HEK293 (cell line): ENCODE results near the gene NR1H3.

Experiments used
- CTCF ChIP-seq: fragments of 450-650 bp; formaldehyde crosslinking; IDR thresholded peaks from 2 replicates; pipeline ENCODE4 v1.5.1; 2016; ENCODE audit warnings: missing biosample characterization, missing genetic modification characterization
- REPIN1 ChIP-seq: fragments of 450-650 bp; formaldehyde crosslinking; IDR thresholded peaks from 2 replicates; pipeline ENCODE4 v1.5.1; 2017; ENCODE audit warnings: missing biosample characterization, missing genetic modification characterization, low read depth
- YY1 ChIP-seq: fragments of 450-650 bp; formaldehyde crosslinking; IDR thresholded peaks from 2 replicates; pipeline ENCODE4 v1.5.1; 2018; ENCODE audit warnings: missing biosample characterization, missing genetic modification characterization
- ZBTB26 ChIP-seq: fragments of 450-650 bp; formaldehyde crosslinking; optimal IDR thresholded peaks from 2 replicates; pipeline ENCODE3; 2016; ENCODE audit warnings: missing biosample characterization, mild to moderate bottlenecking, missing genetic modification characterization
- ZBTB7A ChIP-seq: fragments of 450-650 bp; formaldehyde crosslinking; IDR thresholded peaks from 2 replicates; pipeline ENCODE4 v1.5.1; 2016; ENCODE audit warnings: low read depth, missing biosample characterization, missing genetic modification characterization
- ZNF138 ChIP-seq: fragments of 450-650 bp; formaldehyde crosslinking; IDR thresholded peaks from 2 replicates; pipeline ENCODE4 v1.5.1; 2016; ENCODE audit warnings: missing biosample characterization, missing genetic modification characterization, borderline replicate concordance
- ZNF146 ChIP-seq: fragments of 450-650 bp; formaldehyde crosslinking; IDR thresholded peaks from 2 replicates; pipeline ENCODE4 v1.5.1; 2016; ENCODE audit warnings: missing biosample characterization, missing genetic modification characterization
- ZNF157 ChIP-seq: fragments of 450-650 bp; formaldehyde crosslinking; IDR thresholded peaks from 2 replicates; pipeline ENCODE4 v1.5.1; 2016; ENCODE audit warnings: missing biosample characterization, missing genetic modification characterization
- ZNF175 ChIP-seq: fragments of 450-650 bp; formaldehyde crosslinking; IDR thresholded peaks from 2 replicates; pipeline ENCODE4 v1.5.1; 2016; ENCODE audit warnings: missing biosample characterization, missing genetic modification characterization
- ZNF248 ChIP-seq: fragments of 450-650 bp; formaldehyde crosslinking; IDR thresholded peaks from 2 replicates; pipeline ENCODE4 v1.5.1; 2017; ENCODE audit warnings: missing biosample characterization, missing genetic modification characterization
- ZNF518A ChIP-seq: fragments of 450-650 bp; formaldehyde crosslinking; conservative IDR thresholded peaks from 2 replicates; pipeline ENCODE4 v1.5.1; 2016; ENCODE audit warnings: low read depth, missing biosample characterization, missing genetic modification characterization
- ZNF561 ChIP-seq: fragments of 450-650 bp; IDR thresholded peaks from 2 replicates; pipeline ENCODE4 v1.5.1; 2018; ENCODE audit warnings: missing biosample characterization, missing genetic modification characterization, borderline replicate concordance
- ZNF629 ChIP-seq: fragments of 450-650 bp; formaldehyde crosslinking; IDR thresholded peaks from 2 replicates; pipeline ENCODE4 v1.5.1; 2017; ENCODE audit warnings: missing biosample characterization, missing genetic modification characterization
- ZNF768 ChIP-seq: fragments of 450-650 bp; formaldehyde crosslinking; IDR thresholded peaks from 2 replicates; pipeline ENCODE4 v1.5.1; 2018; ENCODE audit warnings: missing biosample characterization, mild to moderate bottlenecking, missing genetic modification characterization

GRCh38 chr11:47296045-47296444, 38.2 kb downstream of the NR1H3 start:
- TF ChIP-seq CTCF (tag by site-specific recombination) (no peak), YY1 (tag by site-specific recombination) (no peak), ZBTB26 (tag by site-specific recombination) (no peak), REPIN1 (tag by site-specific recombination) (no peak), ZBTB7A (tag by site-specific recombination) (no peak), ZNF518A (tag by site-specific recombination) (no peak), ZNF175 (tag by site-specific recombination) (no peak), ZNF146 (tag by site-specific recombination) (no peak), ZNF248 (tag by site-specific recombination) (no peak), ZNF157 (tag by site-specific recombination) (no peak), ZNF768 (no peak), ZNF138 (no peak), ZNF629 (no peak), ZNF561 (tag by site-specific recombination) (no peak)
